K562 (cell line): ENCODE measurements around the gene ZCCHC24. TPM values are rescaled to one million over a fixed set of nuclear protein-coding genes. Genes with fewer than 3 reads are reported as not detected.

Experiments used
- ARHGAP35 ChIP-seq: fragments of 450-650 bp; IDR thresholded peaks from 2 replicates; pipeline ENCODE4 v1.6.1; 2018; ENCODE audit not compliant: partially characterized antibody
- BRD4 ChIP-seq: fragments of 200-600 bp; sonication (generic); IDR thresholded peaks from 2 replicates; pipeline ENCODE4 v1.6.1; 2017; ENCODE audit warnings: inconsistent platforms
- CHD2 ChIP-seq: IDR thresholded peaks from 2 replicates; pipeline ENCODE4 v1.6.1; 2011; ENCODE audit warnings: low read depth, low read length
- CTBP1 ChIP-seq: fragments of 450-650 bp; IDR thresholded peaks from 2 replicates; pipeline ENCODE4 v1.6.1; 2016; ENCODE audit warnings: borderline replicate concordance
- HMBOX1 ChIP-seq: sonication (generic); IDR thresholded peaks from 2 replicates; pipeline ENCODE4 v1.6.1; 2016
- JUN ChIP-seq, 2 experiments: sonication (generic) in 1 of 2; formaldehyde crosslinking in 1 of 2; IDR thresholded peaks; 2 replicates each; pipeline versions ENCODE4 v1.6.1 to v1.8.0; 2012 to 2022; ENCODE audit warnings: borderline replicate concordance in 2 of 2, mild to moderate bottlenecking in 2 of 2, improper control_type of control experiment in 1 of 2, low read depth in 1 of 2, low read length in 1 of 2, missing genetic modification reagents in 1 of 2
- JUND ChIP-seq, 2 experiments: IDR thresholded peaks; 2 replicates in 1 of 2; 3 replicates in 1 of 2; pipeline ENCODE4 v1.6.1; 2011; ENCODE audit warnings: borderline replicate concordance in 2 of 2, low read depth in 2 of 2, low read length in 2 of 2, improper control_type of control experiment in 1 of 2, missing biosample characterization in 1 of 2, missing genetic modification characterization in 1 of 2, missing genetic modification reagents in 1 of 2
- MAZ ChIP-seq, 2 experiments: fragments of 450-650 bp in 1 of 2; sonication (generic) in 1 of 2; formaldehyde crosslinking; IDR thresholded peaks in 1 of 2; conservative IDR thresholded peaks in 1 of 2; 2 replicates each; pipeline versions ENCODE4 v1.4.0 to v1.5.0; 2020; ENCODE audit warnings: mild to moderate bottlenecking in 1 of 2, missing genetic modification reagents in 1 of 2
- SMARCC2 ChIP-seq: fragments of 450-650 bp; IDR thresholded peaks from 2 replicates; pipeline ENCODE4 v1.6.1; 2017; ENCODE audit warnings: antibody characterized with exemption, moderate library complexity, mild to moderate bottlenecking, low read depth
- ZMIZ1 ChIP-seq, 2 experiments: fragments of 150-350 bp in 1 of 2; IDR thresholded peaks; 2 replicates each; pipeline ENCODE4 v1.6.1; 2012 to 2016; ENCODE audit warnings: low read depth in 2 of 2, low read length in 2 of 2, mild to moderate bottlenecking in 1 of 2, moderate library complexity in 1 of 2
- ZNF592 ChIP-seq: fragments of 450-650 bp; IDR thresholded peaks from 2 replicates; pipeline ENCODE4 v1.6.1; 2017; ENCODE audit warnings: antibody characterized with exemption, mild to moderate bottlenecking
- ZZZ3 ChIP-seq: fragments of 450-650 bp; IDR thresholded peaks from 2 replicates; pipeline ENCODE4 v1.6.1; 2016; ENCODE audit warnings: antibody characterized with exemption, mild to moderate bottlenecking, moderate library complexity
- polyA plus RNA-seq, 8 experiments: library from polyadenylated mRNA; depleted of rRNA in 4 of 8; stranded (reverse) in 5 of 8; unstranded in 3 of 8; fragments of >200 nt; fragmentation: Nextera tagmentation in 2 of 8; fragmentation: Illumina TruSeq in 1 of 8; extraction: Ambion mirVana in 2 of 8; extraction: Trizol in 1 of 8; gene quantifications; 2 replicates each; pipeline versions ENCODE4 v1.2.1 to v1.2.3, GENCODE V29; 2011 to 2014; ENCODE audit warnings: inconsistent platforms in 1 of 8, missing spikeins in 1 of 8
- total RNA-seq, 7 experiments: library from RNA; depleted of rRNA in 6 of 7; stranded (reverse); fragments of >200 nt in 6 of 7; fragmentation: Illumina TruSeq in 2 of 7; extraction: Trizol in 2 of 7; gene quantifications; 2 replicates each; pipeline versions ENCODE4 v1.2.1 to v1.2.3, GENCODE V29; 2011 to 2021; ENCODE audit warnings: low replicate concordance in 1 of 7

The ZCCHC24 gene
- total and polyA plus RNA-seq, 9 of the 15 experiments (the other 6 are each of a cell fraction or from before 2014, with no cell fraction given) = 0.84 to 11.0 (median 4.6) TPM

GRCh38 chr10:79391231-79392019, 54.0 kb downstream of the ZCCHC24 start (continued):
- TF ChIP-seq ZNF592 = peak; percentile 22; the same call in 1 of the 2 replicates
- 0 out of 4 replicates have a peak, but pooled peaks of 1 of the 2 experiments have one; percentile 24 for TF ChIP-seq ZMIZ1 (IDR thresholded peaks at IDR 0.05; ENCODE audit: low read depth in 2 of 2, low read length in 2 of 2)
- no peak for TF ChIP-seq JUN (IDR thresholded peaks at IDR 0.05; ENCODE audit: borderline replicate concordance, low read depth, low read length)
- no peak for TF ChIP-seq JUN (CRISPR knock-in tag; IDR thresholded peaks at IDR 0.05; ENCODE audit: borderline replicate concordance)
- TF ChIP-seq SMARCC2 = peak; percentile 34; the same call in 1 of the 2 replicates
- TF ChIP-seq HMBOX1 = no peak
- peak; percentile 78; the same call in 1 of the 2 replicates for TF ChIP-seq CTBP1
- TF ChIP-seq MAZ (CRISPR knock-in tag; conservative IDR thresholded peaks at IDR 0.05 in 1 of 2, IDR thresholded peaks at IDR 0.05 in 1 of 2) = peak; percentile 71 to 75; a peak in 2 of 4 replicates
- TF ChIP-seq ARHGAP35 = peak; percentile 57
- no peak for TF ChIP-seq CHD2
- no peak for TF ChIP-seq ZZZ3
- peak; percentile 67; the same call in 1 of the 2 replicates for TF ChIP-seq JUND (IDR thresholded peaks at IDR 0.05; ENCODE audit: borderline replicate concordance, low read depth, low read length)
- TF ChIP-seq JUND (tag; IDR thresholded peaks at IDR 0.05; ENCODE audit: borderline replicate concordance, low read depth, low read length) = peak; percentile 52; the same call in 1 of the 3 replicates
- TF ChIP-seq BRD4 = no peak
